HCT116 (cell line): ENCODE results near the gene TMEM175. TPM values are rescaled to one million over a fixed set of nuclear protein-coding genes. Genes with fewer than 3 reads are reported as not detected.

Experiments
- ATAC-seq: fragments of 200-7000 bp; cut with Tn5 transposase; 2 replicates; pipeline ENCODE4 v1.9.1; 2020; ENCODE audit warnings: mild to moderate bottlenecking, moderate library complexity
- BruUV-seq: library from RNA; stranded (reverse); fragments of 400-500 nt; replicated peaks from 2 replicates; lab custom pipeline; 2021; lab: Mats Ljungman, UMichigan
- CTCF ChIA-PET: fragments of 300-600 bp; sonication (Branson Sonifier 250); formaldehyde crosslinking; loops from one replicate; lab custom pipeline; 2021; ENCODE audit warnings: antibody characterized with exemption; lab: Charles Lee
- POLR2A ChIA-PET: fragments of 300-600, 350-600 bp; sonication (Branson Sonifier 250); formaldehyde crosslinking; loops from one replicate; lab custom pipeline; 2021; ENCODE audit warnings: antibody characterized with exemption; lab: Charles Lee
- RAD21 ChIA-PET, 2 experiments: fragments of 300-600 bp; sonication (Branson Sonifier 250); formaldehyde crosslinking; loops; one replicate each; lab custom pipeline; 2023; ENCODE audit warnings: low total read pairs in 2 of 2; ENCODE audit not compliant: uncharacterized antibody in 2 of 2, unreplicated experiment in 2 of 2, low non-redundant PET in 1 of 2; lab: Charles Lee
- DNase-seq: peaks from one replicate; pipeline ENCODE4 v3.0.0-alpha.2; 2010; ENCODE audit warnings: low read depth, low spot score
- H2AFZ ChIP-seq: fragments of 200-600 bp; shearing (Covaris generic), sonication (generic); 2 replicates; pipeline ENCODE4 v1.6.1; 2017; ENCODE audit warnings: low read depth, mixed run types, mixed read lengths, antibody characterized with exemption, low read length; ENCODE audit not compliant: poor library complexity, severe bottlenecking
- H3K27ac ChIP-seq: 2 replicates; pipeline ENCODE4 v1.5.1; 2012; ENCODE audit warnings: low read depth, low read length
- H3K27me3 ChIP-seq: fragments of 200-600 bp; sonication (generic); 2 replicates; pipeline ENCODE4 v1.6.1; 2016; ENCODE audit warnings: mixed run types, low read length, mixed read lengths; ENCODE audit not compliant: insufficient read depth
- H3K36me3 ChIP-seq, 2 experiments: fragments of 200-500 bp in 1 of 2; fragments of 200-600 bp in 1 of 2; sonication (Bioruptor generic) in 1 of 2; sonication (generic) in 1 of 2; 2 replicates each; pipeline versions ENCODE4 v1.5.1 to v1.6.1; 2014 to 2016; ENCODE audit warnings: low read length in 2 of 2, inconsistent platforms in 1 of 2, mixed read lengths in 1 of 2, mixed run types in 1 of 2; ENCODE audit not compliant: insufficient read depth in 2 of 2, control insufficient read depth in 1 of 2
- H3K4me1 ChIP-seq, 2 experiments: fragments of 200-600 bp in 1 of 2; sonication (generic) in 1 of 2; 2 replicates each; pipeline versions ENCODE4 v1.5.1 to v1.6.1; 2012 to 2017; ENCODE audit warnings: low read length in 2 of 2, inconsistent platforms in 1 of 2, mild to moderate bottlenecking in 1 of 2, mixed read lengths in 1 of 2, mixed run types in 1 of 2, moderate library complexity in 1 of 2; ENCODE audit not compliant: insufficient read depth in 2 of 2, control insufficient read depth in 1 of 2
- H3K4me2 ChIP-seq: fragments of 200-600 bp; sonication (generic); 2 replicates; pipeline ENCODE4 v1.6.1; 2017; ENCODE audit warnings: mixed run types, low read length, mixed read lengths
- H3K4me3 ChIP-seq, 2 experiments: fragments of 200-600 bp in 1 of 2; sonication (generic) in 1 of 2; replicated peaks in 1 of 2; 2 replicates each; pipeline ENCODE4 v1.5.1; 2011 to 2016; ENCODE audit warnings: low read length in 2 of 2, control low read depth in 1 of 2, low read depth in 1 of 2, mild to moderate bottlenecking in 1 of 2, mixed read lengths in 1 of 2, mixed run types in 1 of 2
- H3K79me2 ChIP-seq: fragments of 200-600 bp; sonication (generic); 2 replicates; pipeline ENCODE4 v1.6.1; 2017; ENCODE audit warnings: mild to moderate bottlenecking, mixed run types, low read length, moderate library complexity, mixed read lengths; ENCODE audit not compliant: insufficient read depth
- H3K9ac ChIP-seq: fragments of 200-600 bp; sonication (generic); 2 replicates; pipeline ENCODE4 v1.6.1; 2016; ENCODE audit warnings: low read length, mixed read lengths
- H3K9me2 ChIP-seq: fragments of 200-600 bp; sonication (generic), shearing (Covaris generic); 2 replicates; pipeline ENCODE4 v1.6.1; 2017; ENCODE audit warnings: mixed run types, mild to moderate bottlenecking, moderate library complexity; ENCODE audit not compliant: insufficient read depth
- H3K9me3 ChIP-seq, 2 experiments: fragments of 200-500 bp in 1 of 2; fragments of 200-600 bp in 1 of 2; sonication (Bioruptor generic) in 1 of 2; sonication (generic) in 1 of 2; 2 replicates each; pipeline ENCODE4 v1.6.1; 2014 to 2017; ENCODE audit warnings: low read length in 2 of 2, mixed read lengths in 2 of 2, inconsistent platforms in 1 of 2, low read depth in 1 of 2, mild to moderate bottlenecking in 1 of 2, mixed run types in 1 of 2, moderate library complexity in 1 of 2; ENCODE audit not compliant: control insufficient read depth in 1 of 2, insufficient read depth in 1 of 2
- H4K20me1 ChIP-seq: fragments of 200-600 bp; sonication (generic), shearing (Covaris generic); 2 replicates; pipeline ENCODE4 v1.6.1; 2017; ENCODE audit warnings: mixed run types, mild to moderate bottlenecking, moderate library complexity; ENCODE audit not compliant: insufficient read depth
- ATF3 ChIP-seq: IDR thresholded peaks from 2 replicates; pipeline ENCODE4 v1.6.1; 2012
- CEBPB ChIP-seq: IDR thresholded peaks from 2 replicates; pipeline ENCODE4 v1.6.1; 2012; ENCODE audit warnings: low read depth
- CTCF ChIP-seq, 3 experiments: fragments of 200-600 bp in 1 of 3; sonication (generic) in 1 of 3; IDR thresholded peaks in 2 of 3; conservative IDR thresholded peaks in 1 of 3; 2 replicates each; pipeline ENCODE4 v1.5.1; 2012 to 2017; ENCODE audit warnings: low read depth in 2 of 3, low read length in 2 of 3, antibody characterized with exemption in 1 of 3, borderline replicate concordance in 1 of 3, control low read depth in 1 of 3, mild to moderate bottlenecking in 1 of 3, mixed read lengths in 1 of 3, mixed run types in 1 of 3, moderate library complexity in 1 of 3; ENCODE audit not compliant: insufficient read depth in 1 of 3
- EGR1 ChIP-seq: IDR thresholded peaks from 2 replicates; pipeline ENCODE4 v1.6.1; 2012; ENCODE audit warnings: low read depth
- JUND ChIP-seq: IDR thresholded peaks from 2 replicates; pipeline ENCODE4 v1.6.1; 2012
- POLR2A ChIP-seq: IDR thresholded peaks from 2 replicates; pipeline ENCODE4 v1.7.0; 2011; ENCODE audit warnings: borderline replicate concordance; ENCODE audit not compliant: insufficient read depth, insufficient read length; ENCODE audit errors: extremely low read depth
- RAD21 ChIP-seq: IDR thresholded peaks from 2 replicates; pipeline ENCODE4 v1.6.1; 2012; ENCODE audit warnings: low read depth, mild to moderate bottlenecking
- SP1 ChIP-seq: IDR thresholded peaks from 2 replicates; pipeline ENCODE4 v1.6.1; 2012; ENCODE audit warnings: low read depth
- YY1 ChIP-seq: IDR thresholded peaks from 2 replicates; pipeline ENCODE4 v1.6.1; 2011; ENCODE audit warnings: low read length, low read depth, moderate library complexity, mild to moderate bottlenecking; ENCODE audit not compliant: insufficient replicate concordance; ENCODE audit errors: extremely low read depth
- ZNF274 ChIP-seq: fragments of 200-500 bp; sonication (Bioruptor generic); IDR thresholded peaks from 2 replicates; pipeline ENCODE4 v1.6.1; 2014; ENCODE audit warnings: mild to moderate bottlenecking, low read depth, low read length, inconsistent platforms
- intact Hi-C: fragments of 100-400 bp; cut with micrococcal nuclease; formaldehyde crosslinking; loops from 2 replicates; pipeline ENCODE4 v1.10.0; 2022
- total RNA-seq: library from RNA; stranded (reverse); gene quantifications from one replicate; pipeline ENCODE4 v1.2.1, GENCODE V29; 2021; ENCODE audit not compliant: unreplicated experiment

Gene TMEM175
- total RNA-seq, 1 experiment from 2014 or later, result 17.5 TPM

GRCh38 chr4:900073-900472 is 32.2 kb upstream of the TMEM175 start:
- no peaks in the 10 kb centered on the region for H3K27me3 ChIP-seq
- no peaks in the 10 kb centered on the region for H3K9me3 ChIP-seq
- no peak for ATAC-seq
- intact Hi-C loops, result no loop called here
- H2AFZ ChIP-seq, result no peak overlapping the region
- no peak overlapping the region for H3K4me3 ChIP-seq
- H4K20me1 ChIP-seq, result no peaks in the 10 kb centered on the region
- DNase-seq, result no peak
- no peak overlapping the region for H3K27ac ChIP-seq
- no peaks in the 10 kb centered on the region for H3K4me1 ChIP-seq
- H3K36me3 ChIP-seq, result peaks cover 0 to 7% of the 10 kb centered on the region in 2 experiments; a peak in 2 of 4 replicates
- no peaks in the 10 kb centered on the region for H3K9me2 ChIP-seq
- ChIA-PET RAD21 (no interaction called here), CTCF (no interaction called here), POLR2A (no interaction called here)
- no peak overlapping the region for H3K9ac ChIP-seq
- no peak for TF ChIP-seq SP1
- no peak for TF ChIP-seq EGR1
- TF ChIP-seq YY1, result no peak
- TF ChIP-seq RAD21, result no peak
- no peak for TF ChIP-seq POLR2A
- TF ChIP-seq CEBPB, result no peak
- TF ChIP-seq ZNF274, result no peak
- no peak for TF ChIP-seq ATF3
- TF ChIP-seq CTCF (IDR thresholded peaks at IDR 0.05 in 2 of 3, conservative IDR thresholded peaks at IDR 0.05 in 1 of 3; ENCODE audit: borderline replicate concordance in 1 of 3, insufficient read depth in 1 of 3, low read depth in 2 of 3, low read length in 2 of 3), result no peak
- TF ChIP-seq JUND, result no peak
- H3K79me2 ChIP-seq, result peaks cover 26% of the 10 kb centered on the region
- no peak overlapping the region for H3K4me2 ChIP-seq
- BruUV-seq, result no TSS peak
